CD4-positive, alpha-beta T cell (primary cell): ENCODE measurements around the gene CES5A. TPM values are rescaled to one million over a fixed set of nuclear protein-coding genes. Genes with fewer than 3 reads are reported as not detected.

Experiments
- ATAC-seq: fragments of 200-7000 bp; cut with Tn5 transposase; one replicate; pipeline ENCODE4 v1.10.0; 2022; ENCODE audit warnings: mild to moderate bottlenecking; ENCODE audit not compliant: poor library complexity
- CTCF ChIA-PET: fragments of 350-600 bp; sonication (Branson Sonifier 250); formaldehyde crosslinking; loops from one replicate; lab custom pipeline; 2021; ENCODE audit warnings: antibody characterized with exemption, inconsistent platforms; lab: Charles Lee
- POLR2A ChIA-PET: fragments of 350-600 bp; sonication (Branson Sonifier 250); formaldehyde crosslinking; loops from one replicate; lab custom pipeline; 2021; ENCODE audit warnings: antibody characterized with exemption, inconsistent platforms; lab: Charles Lee
- DNase-seq, 14 experiments: peaks; one replicate each; pipeline ENCODE4 v3.0.0-alpha.2; 2013 to 2020; ENCODE audit warnings: mixed read lengths in 2 of 14
- H3K27ac ChIP-seq, 2 donors: one replicate each; pipeline versions ENCODE4 v1.5.1 to v1.7.0; 2013; ENCODE audit warnings: low read length in 2 of 2, low read depth in 1 of 2, mild to moderate bottlenecking in 1 of 2
- H3K27me3 ChIP-seq, 2 experiments: 1 replicate in 1 of 2; 2 replicates in 1 of 2; pipeline versions ENCODE4 v1.6.1 to v1.7.0; 2013; ENCODE audit warnings: low read length in 2 of 2, control low read depth in 1 of 2, mild to moderate bottlenecking in 1 of 2, moderate library complexity in 1 of 2; ENCODE audit not compliant: insufficient read depth in 2 of 2, control insufficient read depth in 1 of 2
- H3K36me3 ChIP-seq: one replicate; pipeline ENCODE4 v1.6.1; 2013; ENCODE audit warnings: low read length, control low read depth; ENCODE audit not compliant: insufficient read depth
- H3K4me1 ChIP-seq: one replicate; pipeline ENCODE4 v1.6.1; 2013; ENCODE audit warnings: low read length, control low read depth; ENCODE audit not compliant: insufficient read depth
- H3K4me3 ChIP-seq: one replicate; pipeline ENCODE4 v1.5.1; 2013; ENCODE audit warnings: mild to moderate bottlenecking, low read length, moderate library complexity
- H3K9me3 ChIP-seq, 2 experiments: 1 replicate in 1 of 2; 2 replicates in 1 of 2; pipeline versions ENCODE4 v1.6.1 to v1.7.0; 2013; ENCODE audit warnings: low read length in 2 of 2, mild to moderate bottlenecking in 2 of 2, control low read depth in 1 of 2, moderate library complexity in 1 of 2; ENCODE audit not compliant: control insufficient read depth in 1 of 2, insufficient read depth in 1 of 2
- H3K27ac Mint-ChIP-seq: one replicate; pipeline ENCODE4 v1.8.0; 2020; ENCODE audit warnings: mixed read lengths
- H3K27me3 Mint-ChIP-seq: one replicate; pipeline ENCODE4 v1.8.0; 2021; ENCODE audit warnings: mixed read lengths
- H3K36me3 Mint-ChIP-seq: one replicate; pipeline ENCODE4 v1.8.0; 2021; ENCODE audit warnings: low read depth, mixed read lengths
- H3K4me1 Mint-ChIP-seq: one replicate; pipeline ENCODE4 v1.8.0; 2021; ENCODE audit warnings: low read depth, mixed read lengths
- H3K4me3 Mint-ChIP-seq: one replicate; pipeline ENCODE4 v1.8.0; 2020; ENCODE audit warnings: mild to moderate bottlenecking, mixed read lengths
- H3K9me3 Mint-ChIP-seq: one replicate; pipeline ENCODE4 v1.8.0; 2020; ENCODE audit warnings: mixed read lengths
- intact Hi-C, 2 experiments: fragments of 100-400 bp; cut with DNase I in 1 of 2; cut with micrococcal nuclease in 1 of 2; formaldehyde crosslinking; loops; one replicate each; pipeline versions ENCODE4 v1.15.1 to v1.9.0; 2023 to 2025; cut with DNase I, micrococcal nuclease
- total RNA-seq, 174 experiments: library from RNA in 2 of 174; stranded (reverse) in 2 of 174; gene quantifications; one replicate each; pipeline ENCODE4 v1.2.3 and lab custom pipeline; 2021 to 2026
- TF ChIP-seq, protein P1 (sequence below): fragments of 200-600 bp; IDR thresholded peaks from one replicate; pipeline ENCODE4 v1.8.0; 2022; ENCODE audit warnings: antibody characterized with exemption, mild to moderate bottlenecking

The CES5A gene
- total RNA-seq, 2 experiments from 2014 or later, result not detected

- H3K9me3 Mint-ChIP-seq, result no peaks in the 10 kb centered on the region
- H3K36me3 ChIP-seq, result no peaks in the 10 kb centered on the region
- CTCF ChIA-PET, result no interaction called here
- H3K4me1 Mint-ChIP-seq, result no peaks in the 10 kb centered on the region
- POLR2A ChIA-PET, result no interaction called here
- no peak overlapping the region for H3K4me3 ChIP-seq
- no peaks in the 10 kb centered on the region for H3K36me3 Mint-ChIP-seq
- no peak overlapping the region for H3K27ac Mint-ChIP-seq
- H3K27me3 ChIP-seq, result peaks cover 2 to 5% of the 10 kb centered on the region in 2 experiments
- ATAC-seq, result no peak
- intact Hi-C loops, result no loop called here
- DNase-seq, result no peak
- no peak overlapping the region for H3K27ac ChIP-seq
- H3K9me3 ChIP-seq, result no peaks in the 10 kb centered on the region
- H3K27me3 Mint-ChIP-seq, result peaks cover 28% of the 10 kb centered on the region
- no peak overlapping the region for H3K4me3 Mint-ChIP-seq
- TF ChIP-seq, protein P1, sequence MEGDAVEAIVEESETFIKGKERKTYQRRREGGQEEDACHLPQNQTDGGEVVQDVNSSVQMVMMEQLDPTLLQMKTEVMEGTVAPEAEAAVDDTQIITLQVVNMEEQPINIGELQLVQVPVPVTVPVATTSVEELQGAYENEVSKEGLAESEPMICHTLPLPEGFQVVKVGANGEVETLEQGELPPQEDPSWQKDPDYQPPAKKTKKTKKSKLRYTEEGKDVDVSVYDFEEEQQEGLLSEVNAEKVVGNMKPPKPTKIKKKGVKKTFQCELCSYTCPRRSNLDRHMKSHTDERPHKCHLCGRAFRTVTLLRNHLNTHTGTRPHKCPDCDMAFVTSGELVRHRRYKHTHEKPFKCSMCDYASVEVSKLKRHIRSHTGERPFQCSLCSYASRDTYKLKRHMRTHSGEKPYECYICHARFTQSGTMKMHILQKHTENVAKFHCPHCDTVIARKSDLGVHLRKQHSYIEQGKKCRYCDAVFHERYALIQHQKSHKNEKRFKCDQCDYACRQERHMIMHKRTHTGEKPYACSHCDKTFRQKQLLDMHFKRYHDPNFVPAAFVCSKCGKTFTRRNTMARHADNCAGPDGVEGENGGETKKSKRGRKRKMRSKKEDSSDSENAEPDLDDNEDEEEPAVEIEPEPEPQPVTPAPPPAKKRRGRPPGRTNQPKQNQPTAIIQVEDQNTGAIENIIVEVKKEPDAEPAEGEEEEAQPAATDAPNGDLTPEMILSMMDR, result no peak
- H3K4me1 ChIP-seq, result no peaks in the 10 kb centered on the region
Observed at GRCh38 chr16:55856950-55857349, 18.2 kb downstream of the CES5A start.

DNA sequence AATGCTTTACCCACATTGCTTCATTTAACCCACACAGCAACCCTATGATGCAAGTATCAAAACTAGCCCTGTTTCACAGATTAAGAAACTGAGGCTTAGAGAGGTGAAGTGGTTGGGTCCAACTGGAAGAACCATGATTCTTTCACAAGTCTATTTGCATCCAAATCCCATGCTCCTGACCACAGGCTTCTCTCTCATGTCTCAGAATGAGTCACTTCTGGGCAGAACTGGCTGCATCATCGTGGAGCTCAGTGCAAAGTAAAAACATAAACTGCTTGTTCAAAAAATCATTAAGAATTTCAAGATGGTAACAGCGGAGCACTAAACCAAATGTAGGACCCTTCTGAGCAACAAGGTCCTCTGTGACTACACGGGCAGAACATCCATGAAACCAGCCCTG is 22.1 kb downstream of the CES5A start:
- peaks cover 40% of the 10 kb centered on the region for H3K27me3 Mint-ChIP-seq
- TF ChIP-seq, protein P1, result no peak
- H3K27ac ChIP-seq, result no peak overlapping the region
- H3K36me3 ChIP-seq, result no peaks in the 10 kb centered on the region
- H3K4me3 ChIP-seq, result no peak overlapping the region
- H3K27ac Mint-ChIP-seq, result no peak overlapping the region
- ChIA-PET CTCF (no interaction called here), POLR2A (no interaction called here)
- no peaks in the 10 kb centered on the region for H3K9me3 Mint-ChIP-seq
- ATAC-seq (no peak), DNase-seq (no peak)
- H3K4me3 Mint-ChIP-seq, result no peak overlapping the region
- H3K4me1 Mint-ChIP-seq, result no peaks in the 10 kb centered on the region
- H3K36me3 Mint-ChIP-seq, result no peaks in the 10 kb centered on the region
- no peaks in the 10 kb centered on the region for H3K4me1 ChIP-seq
- intact Hi-C loops, result no loop called here
- H3K9me3 ChIP-seq, result no peaks in the 10 kb centered on the region
- H3K27me3 ChIP-seq, result peaks cover 5 to 23% of the 10 kb centered on the region in 2 experiments

DNA sequence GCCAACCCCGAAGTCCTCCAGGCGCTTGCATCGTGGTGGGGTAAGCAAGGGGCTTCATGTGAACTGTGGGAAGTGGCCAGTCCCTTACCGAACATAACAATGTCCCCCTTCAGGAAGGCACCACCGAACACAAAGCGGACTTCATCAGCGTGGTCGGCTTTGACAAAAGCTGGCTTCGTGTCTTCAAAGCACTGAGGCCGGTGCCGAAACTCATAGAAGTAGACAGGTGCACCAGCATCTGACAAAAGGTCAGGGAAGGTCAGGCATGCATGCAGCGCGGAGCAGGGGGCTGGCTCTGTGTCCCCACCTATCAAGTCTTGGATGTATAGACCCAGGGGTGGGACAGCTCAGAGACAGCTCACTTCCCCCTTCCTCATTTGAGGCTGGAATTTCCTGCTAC is 25.6 kb downstream of the CES5A start:
- intact Hi-C loops, result no loop called here

More for the DNA sequence above, 25.6 kb downstream of the CES5A start:
- no peaks in the 10 kb centered on the region for H3K36me3 ChIP-seq
- DNase-seq (no peak), ATAC-seq (no peak)
- Mint-ChIP-seq H3K4me3 (no peak overlapping the region), H3K9me3 (no peaks in the 10 kb centered on the region), H3K36me3 (no peaks in the 10 kb centered on the region), H3K27ac (no peak overlapping the region), H3K4me1 (no peaks in the 10 kb centered on the region), H3K27me3 (peaks cover 50% of the 10 kb centered on the region)
- H3K27me3 ChIP-seq, result peaks cover 15 to 27% of the 10 kb centered on the region in 2 experiments
- H3K27ac ChIP-seq, result no peak overlapping the region
- no peak overlapping the region for H3K4me3 ChIP-seq
- POLR2A ChIA-PET, result no interaction called here
- TF ChIP-seq, protein P1, result no peak
- H3K4me1 ChIP-seq, result no peaks in the 10 kb centered on the region
- no peaks in the 10 kb centered on the region for H3K9me3 ChIP-seq
- CTCF ChIA-PET, result no interaction called here
